HEK293T (cell line): ENCODE measurements around the gene CYP3A5.

Experiments used
- ARNT ChIP-seq: fragments of 450-650 bp; IDR thresholded peaks from 2 replicates; pipeline ENCODE4 v1.6.1; 2017; ENCODE audit warnings: mild to moderate bottlenecking
- BHLHE40 ChIP-seq: fragments of 450-650 bp; IDR thresholded peaks from 2 replicates; pipeline ENCODE4 v1.6.1; 2016; ENCODE audit warnings: mild to moderate bottlenecking, moderate library complexity, borderline replicate concordance
- FOXA1 ChIP-seq: fragments of 450-650 bp; IDR thresholded peaks from 2 replicates; pipeline ENCODE4 v1.6.1; 2016; ENCODE audit warnings: mild to moderate bottlenecking
- FOXK2 ChIP-seq: fragments of 450-650 bp; IDR thresholded peaks from 2 replicates; pipeline ENCODE4 v1.6.1; 2016; ENCODE audit warnings: mild to moderate bottlenecking
- FOXM1 ChIP-seq: fragments of 450-650 bp; IDR thresholded peaks from 2 replicates; pipeline ENCODE4 v1.6.1; 2017; ENCODE audit warnings: mild to moderate bottlenecking, borderline replicate concordance
- HDGF ChIP-seq: fragments of 450-650 bp; IDR thresholded peaks from 2 replicates; pipeline ENCODE4 v1.6.1; 2017; ENCODE audit warnings: antibody characterized with exemption, borderline replicate concordance
- L3MBTL2 ChIP-seq: fragments of 450-650 bp; conservative IDR thresholded peaks from 2 replicates; pipeline ENCODE4 v1.6.1; 2016; ENCODE audit warnings: mild to moderate bottlenecking
- PKNOX1 ChIP-seq: fragments of 450-650 bp; IDR thresholded peaks from 2 replicates; pipeline ENCODE4 v1.6.1; 2016
- SP1 ChIP-seq: fragments of 450-650 bp; IDR thresholded peaks from 2 replicates; pipeline ENCODE4 v1.6.1; 2017
- SUZ12 ChIP-seq: fragments of 450-650 bp; IDR thresholded peaks from 2 replicates; pipeline ENCODE4 v1.6.1; 2016; ENCODE audit warnings: mild to moderate bottlenecking
- TARDBP ChIP-seq: fragments of 450-650 bp; IDR thresholded peaks from 2 replicates; pipeline ENCODE4 v1.6.1; 2016
- ZNF384 ChIP-seq: fragments of 450-650 bp; IDR thresholded peaks from 2 replicates; pipeline ENCODE4 v1.6.1; 2016

GRCh38 chr7:99728615-99729014 is 48.8 kb upstream of the CYP3A5 start:
- TF ChIP-seq FOXA1 = no peak
- no peak for TF ChIP-seq SP1
- TF ChIP-seq L3MBTL2 = no peak
- TF ChIP-seq TARDBP = no peak
- no peak for TF ChIP-seq ZNF384
- TF ChIP-seq BHLHE40 = no peak
- TF ChIP-seq FOXM1 = no peak
- no peak for TF ChIP-seq PKNOX1
- no peak for TF ChIP-seq SUZ12
- TF ChIP-seq ARNT = no peak
- no peak for TF ChIP-seq FOXK2
- no peak for TF ChIP-seq HDGF
